Endometrial microvascular endothelial cells (primary cell): ENCODE results near the gene GPR78. TPM values are rescaled to one million over a fixed set of nuclear protein-coding genes. Genes with fewer than 3 reads are reported as not detected.

Source experiments
- in situ Hi-C: cut with HindIII; loops from 2 replicates; pipeline ENCODE4 v1.10.0; 2017; ENCODE audit warnings: low sequenced_read_pairs, low pct_unique_long_range_greater_than_20kb; ENCODE audit errors: inconsistent ontology term
- total RNA-seq: library from RNA; depleted of rRNA; stranded (reverse); fragments of >200 nt; gene quantifications from one replicate; pipeline ENCODE4 v1.2.3, GENCODE V29; 2015; ENCODE audit errors: inconsistent ontology term

The GPR78 gene
- total RNA-seq, 1 donor from 2014 or later, result not detected

DNA sequence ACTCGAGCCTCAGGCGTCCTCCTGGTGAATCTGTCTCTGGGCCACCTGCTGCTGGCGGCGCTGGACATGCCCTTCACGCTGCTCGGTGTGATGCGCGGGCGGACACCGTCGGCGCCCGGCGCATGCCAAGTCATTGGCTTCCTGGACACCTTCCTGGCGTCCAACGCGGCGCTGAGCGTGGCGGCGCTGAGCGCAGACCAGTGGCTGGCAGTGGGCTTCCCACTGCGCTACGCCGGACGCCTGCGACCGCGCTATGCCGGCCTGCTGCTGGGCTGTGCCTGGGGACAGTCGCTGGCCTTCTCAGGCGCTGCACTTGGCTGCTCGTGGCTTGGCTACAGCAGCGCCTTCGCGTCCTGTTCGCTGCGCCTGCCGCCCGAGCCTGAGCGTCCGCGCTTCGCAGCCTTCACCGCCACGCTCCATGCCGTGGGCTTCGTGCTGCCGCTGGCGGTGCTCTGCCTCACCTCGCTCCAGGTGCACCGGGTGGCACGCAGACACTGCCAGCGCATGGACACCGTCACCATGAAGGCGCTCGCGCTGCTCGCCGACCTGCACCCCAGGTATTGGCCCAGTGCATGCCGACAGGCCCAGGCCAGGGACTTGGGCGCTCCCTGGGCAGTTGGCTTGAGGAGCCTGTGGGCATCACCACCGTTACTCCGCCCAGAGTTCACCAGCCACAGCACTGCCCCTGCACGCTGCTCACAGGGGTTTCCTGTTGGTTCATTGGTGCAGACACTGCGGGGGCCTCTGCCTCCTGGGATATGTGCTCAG, 1.1 kb downstream of the GPR78 start:
- in situ Hi-C loops, result no loop called here

DNA sequence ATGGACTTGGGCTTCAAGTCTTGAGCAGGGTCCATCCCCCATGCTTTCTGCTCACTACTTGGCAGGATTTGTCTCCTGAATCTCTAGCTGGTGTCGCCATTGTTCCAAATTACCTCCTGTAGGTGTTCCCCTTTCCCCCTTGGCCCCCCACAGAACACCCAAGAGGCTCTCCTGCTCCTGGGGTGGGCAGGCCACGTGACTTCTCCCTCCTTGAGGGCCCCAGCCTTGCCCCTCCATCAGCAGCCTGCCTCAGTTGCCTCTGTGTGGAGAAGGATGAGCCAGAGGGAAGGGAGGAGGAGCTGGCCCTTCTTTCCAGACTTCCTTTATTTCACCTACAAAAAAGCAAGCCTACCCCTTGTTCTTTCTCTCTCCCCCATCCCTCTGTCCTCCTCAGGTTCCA, 1.8 kb downstream of the GPR78 start:
- in situ Hi-C loops, result no loop called here

DNA sequence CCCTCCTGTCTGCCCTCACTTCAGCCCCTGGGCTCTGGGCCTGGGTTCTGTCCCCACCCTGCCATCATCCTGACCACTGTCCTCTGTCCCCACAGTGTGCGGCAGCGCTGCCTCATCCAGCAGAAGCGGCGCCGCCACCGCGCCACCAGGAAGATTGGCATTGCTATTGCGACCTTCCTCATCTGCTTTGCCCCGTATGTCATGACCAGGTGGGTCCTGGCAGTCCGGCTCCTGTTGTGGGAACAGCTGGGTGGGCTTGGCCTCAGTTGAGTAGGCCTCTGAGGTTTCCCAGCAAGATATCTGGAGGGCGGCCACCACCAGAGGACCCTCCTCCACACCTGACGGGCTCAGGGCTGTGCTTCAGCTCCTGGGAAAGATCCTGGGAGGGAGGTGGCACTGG, 2.2 kb downstream of the GPR78 start:
- in situ Hi-C loops, result no loop called here

DNA sequence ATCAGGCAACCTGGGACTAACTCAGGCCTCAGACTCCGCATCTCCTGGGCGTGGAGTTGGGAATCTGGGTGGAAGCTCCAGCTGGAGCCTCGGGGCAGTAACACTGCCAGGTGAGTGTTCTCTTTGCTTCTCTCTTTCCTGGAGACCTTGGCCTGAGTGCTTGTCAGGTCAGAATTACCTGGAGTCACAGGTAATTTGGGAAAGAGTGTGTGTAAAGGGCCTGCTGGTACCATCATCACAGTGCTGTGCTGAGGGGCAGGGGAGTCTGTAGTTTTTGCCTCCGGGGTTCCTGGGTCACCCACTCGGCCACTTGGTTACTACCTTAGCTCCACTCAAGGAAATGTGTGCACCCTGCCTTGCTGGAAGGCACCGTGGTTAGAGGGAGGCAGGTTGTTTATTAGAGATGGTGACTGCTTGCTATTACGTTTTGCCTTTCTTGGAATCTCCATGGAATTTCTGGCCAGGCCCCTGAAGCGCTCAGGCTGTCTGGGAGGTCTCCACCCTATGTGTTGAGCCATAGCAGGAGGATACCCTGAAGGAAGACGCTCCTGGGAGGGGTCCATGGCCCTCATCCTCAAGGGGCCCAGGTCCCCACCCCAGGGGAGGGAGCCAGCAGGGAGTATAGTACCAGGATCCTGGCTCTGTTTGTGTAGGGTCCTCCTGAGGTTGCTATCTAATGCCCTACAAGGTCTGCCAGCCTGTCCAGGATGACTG, 2.9 kb downstream of the GPR78 start:
- in situ Hi-C loops, result no loop called here

DNA sequence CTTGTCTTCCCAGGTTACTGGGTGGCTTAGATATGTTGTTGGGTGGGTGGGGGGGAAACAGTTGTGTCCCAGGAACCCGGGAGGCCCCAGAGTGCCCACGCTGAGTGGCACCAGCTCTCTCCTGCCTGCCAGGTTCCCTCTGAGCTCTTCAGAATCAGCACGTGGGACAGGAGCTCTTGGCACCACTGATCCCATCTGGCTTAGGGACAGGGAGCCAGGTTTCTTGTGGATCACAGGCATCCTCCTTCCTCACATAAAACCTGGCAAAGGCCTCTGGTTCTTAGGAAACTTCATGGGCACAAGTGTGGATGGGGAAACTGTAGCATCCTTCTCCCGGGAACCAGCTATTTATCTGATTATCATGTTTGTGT, 3.4 kb downstream of the GPR78 start:
- in situ Hi-C loops, result no loop called here

DNA sequence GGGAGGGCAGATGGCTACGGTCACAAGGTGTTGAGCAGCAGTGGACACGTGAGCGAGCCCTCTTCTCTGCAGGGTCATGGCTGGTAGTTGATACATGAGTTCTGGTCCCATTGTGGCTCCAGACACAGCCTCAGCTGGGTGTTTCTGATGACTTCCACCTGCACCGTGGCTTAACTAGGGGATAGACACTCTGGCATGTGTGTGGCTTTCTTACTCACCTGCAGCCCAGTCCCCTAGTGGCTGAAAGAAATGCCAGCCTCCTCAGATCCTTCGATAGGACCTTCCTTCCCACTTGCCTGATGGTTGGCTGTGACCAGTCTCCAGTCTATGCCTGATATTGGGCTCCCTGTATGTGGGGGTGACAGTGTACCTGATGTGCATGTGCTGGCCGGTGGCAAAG, 5.0 kb downstream of the GPR78 start:
- in situ Hi-C loops, result no loop called here

GRCh38 chr4:8585721-8586212, 5.6 kb downstream of the GPR78 start:
- in situ Hi-C loops, result no loop called here

- in situ Hi-C loops, result no loop called here
Measured at GRCh38 chr4:8586246-8586645, 6.1 kb downstream of the GPR78 start.

DNA sequence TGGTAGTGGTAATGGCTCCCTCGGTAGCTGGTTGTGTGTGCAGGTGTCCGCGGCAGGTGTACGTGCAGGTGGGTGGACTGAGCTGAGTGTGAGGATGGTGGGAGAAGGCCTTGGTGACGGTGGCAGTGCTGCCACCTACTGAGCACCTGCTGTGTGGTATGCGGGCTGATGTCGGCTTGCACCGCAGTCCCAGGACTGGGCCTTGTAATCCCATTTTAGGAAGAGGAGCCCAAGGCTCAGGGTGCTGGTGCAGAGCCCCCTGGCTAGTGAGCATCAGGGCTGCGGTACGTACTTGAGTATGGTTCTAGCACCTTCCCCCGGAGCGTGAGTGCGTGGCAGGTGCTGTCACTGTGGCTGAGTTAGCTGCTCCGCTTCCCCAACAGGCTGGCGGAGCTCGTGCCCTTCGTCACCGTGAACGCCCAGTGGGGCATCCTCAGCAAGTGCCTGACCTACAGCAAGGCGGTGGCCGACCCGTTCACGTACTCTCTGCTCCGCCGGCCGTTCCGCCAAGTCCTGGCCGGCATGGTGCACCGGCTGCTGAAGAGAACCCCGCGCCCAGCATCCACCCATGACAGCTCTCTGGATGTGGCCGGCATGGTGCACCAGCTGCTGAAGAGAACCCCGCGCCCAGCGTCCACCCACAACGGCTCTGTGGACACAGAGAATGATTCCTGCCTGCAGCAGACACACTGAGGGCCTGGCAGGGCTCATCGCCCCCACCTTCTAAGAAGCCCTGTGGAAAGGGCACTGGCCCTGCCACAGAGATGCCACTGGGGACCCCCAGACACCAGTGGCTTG, 6.7 kb downstream of the GPR78 start:
- in situ Hi-C loops, result no loop called here

GRCh38 chr4:8587469-8588195, 7.4 kb downstream of the GPR78 start:
- in situ Hi-C loops, result no loop called here

GRCh38 chr4:8588196-8588470, 7.9 kb downstream of the GPR78 start:
- in situ Hi-C loops, result no loop called here

DNA sequence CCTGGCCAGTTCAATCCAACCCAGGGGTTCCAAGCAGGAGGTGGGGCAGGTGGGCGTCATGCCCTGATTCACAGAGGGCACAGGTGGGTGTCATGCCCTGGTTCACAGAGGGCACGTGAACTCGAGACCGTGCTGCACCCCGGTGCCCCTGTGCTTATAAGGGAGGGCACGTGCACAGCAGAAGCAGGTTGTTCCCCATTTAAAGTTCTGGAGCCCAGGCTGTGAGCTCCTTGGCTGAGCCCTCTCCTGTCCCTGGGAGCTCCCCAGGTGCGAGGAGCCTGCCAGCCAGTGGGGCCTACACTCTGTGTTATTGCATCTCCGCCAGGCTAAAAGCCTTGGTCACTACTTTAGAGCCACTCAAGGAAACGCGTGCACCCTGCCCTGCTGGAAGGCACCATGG, 9.1 kb downstream of the GPR78 start:
- in situ Hi-C loops, result no loop called here

GRCh38 chr4:8589823-8590545, 9.8 kb downstream of the GPR78 start:
- in situ Hi-C loops, result no loop called here

GRCh38 chr4:8590546-8590880, 10.3 kb downstream of the GPR78 start:
- in situ Hi-C loops, result no loop called here

- in situ Hi-C loops, result no loop called here
Measured at GRCh38 chr4:8591114-8591513, 10.9 kb downstream of the GPR78 start.

- in situ Hi-C loops, result no loop called here
Measured at GRCh38 chr4:8591626-8592365, 11.6 kb downstream of the GPR78 start.

- in situ Hi-C loops, result no loop called here
Measured at GRCh38 chr4:8592366-8593263, 12.4 kb downstream of the GPR78 start, which contains the start of gene CPZ. Gene CPZ (plus strand): TSS chr4:8592765. CDS start chr4:8592834, 69 bp downstream.
